Measurements from ENCODE around the gene SRGAP1.
"Not testable (repeated sequence)": the region's sequence is repeated elsewhere in the genome, so short reads cannot be mapped to it uniquely, and the experiment has no call there.

Gene SRGAP1

DNA sequence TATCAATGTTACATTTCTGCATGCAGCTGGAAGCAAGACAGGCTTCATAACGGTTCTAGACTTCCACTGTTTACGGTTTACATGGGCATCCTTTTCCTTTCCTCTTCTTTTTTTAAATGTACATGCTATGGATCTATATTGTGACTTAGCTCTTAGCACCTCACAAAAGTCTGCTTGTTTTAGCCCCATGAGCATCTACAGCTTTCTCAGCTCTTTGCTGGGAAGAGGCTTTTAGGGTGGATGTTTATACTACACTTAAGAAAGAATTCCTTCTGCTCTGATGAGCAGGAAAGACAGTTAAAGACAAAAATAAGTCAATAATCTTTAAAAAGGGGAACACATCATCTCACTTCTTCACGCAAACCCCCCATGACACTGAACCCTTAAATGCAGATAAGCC is 326.2 kb downstream of the SRGAP1 start:
- DNase-seq (ENCODE audit: low read depth): no peak

- no peak for DNase-seq (ENCODE audit: low read depth)
These were observed 327.2 kb downstream of the SRGAP1 start for GRCh38 chr12:64171715-64172114.

- no peak for DNase-seq (ENCODE audit: low read depth)
These were observed 327.9 kb downstream of the SRGAP1 start for GRCh38 chr12:64172143-64172970.

GRCh38 chr12:64173456-64173855 is 329.0 kb downstream of the SRGAP1 start:
- no peak for DNase-seq (ENCODE audit: low read depth)

DNA sequence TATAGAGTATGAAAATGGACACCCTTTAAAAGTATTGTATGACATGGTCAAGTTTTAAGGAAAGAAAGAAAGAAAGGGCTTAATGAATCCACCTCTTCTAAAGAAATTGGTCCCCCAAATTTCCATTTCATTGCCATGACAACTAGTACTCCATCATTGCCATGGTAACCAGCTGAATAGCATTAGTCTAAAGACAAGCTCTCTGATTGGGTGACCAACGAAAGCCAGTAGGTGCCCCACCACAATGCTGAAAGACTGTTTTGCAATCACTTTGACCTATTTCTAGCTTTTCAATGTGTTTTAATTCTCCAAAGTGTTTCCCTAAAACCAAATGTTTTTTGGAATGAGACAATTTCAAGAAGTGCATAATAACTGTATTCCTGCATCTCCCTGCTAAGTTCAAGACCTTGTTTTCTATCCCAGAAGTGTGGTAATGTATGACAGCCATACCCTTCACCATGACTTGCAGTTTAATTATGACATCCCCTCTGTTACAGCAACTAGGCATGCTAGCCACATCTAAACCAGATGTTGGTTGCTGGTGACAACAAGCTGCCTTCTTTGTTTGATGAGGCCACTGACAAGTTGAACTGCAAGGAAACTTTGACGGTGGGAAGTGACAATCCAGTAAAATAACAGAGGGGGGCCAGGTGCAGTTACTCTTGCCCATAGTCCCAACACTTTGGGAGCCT is 330.9 kb downstream of the SRGAP1 start:
- DNase-seq (ENCODE audit: low read depth): no peak

DNA sequence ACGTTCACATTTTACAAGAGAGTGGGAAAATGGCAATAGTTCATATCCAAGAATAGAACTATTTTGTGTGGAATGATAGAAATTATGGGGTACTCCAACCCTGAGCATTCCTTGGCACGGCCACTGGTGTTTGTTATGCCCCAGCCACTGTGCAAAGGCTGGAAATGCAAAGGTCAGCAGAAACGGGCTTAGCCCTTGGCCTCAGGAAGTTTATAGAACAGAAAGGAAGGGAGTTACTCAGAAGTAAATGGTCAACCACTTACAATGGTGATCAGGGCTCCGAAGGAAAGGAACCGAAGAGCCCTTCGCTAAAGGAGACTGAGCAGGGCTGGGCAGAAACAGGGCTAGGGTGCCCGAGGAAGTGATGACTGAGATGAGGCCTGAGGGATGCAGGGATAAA is 332.5 kb downstream of the SRGAP1 start:
- DNase-seq (ENCODE audit: low read depth): no peak

GRCh38 chr12:64178122-64178521 is 333.6 kb downstream of the SRGAP1 start:
- no peak for DNase-seq (ENCODE audit: low read depth)

- DNase-seq (ENCODE audit: low read depth): no peak
These were observed 336.5 kb downstream of the SRGAP1 start for GRCh38 chr12:64180951-64181350.

GRCh38 chr12:64181430-64182291 is 337.2 kb downstream of the SRGAP1 start:
- no peak for DNase-seq (ENCODE audit: low read depth)

DNA sequence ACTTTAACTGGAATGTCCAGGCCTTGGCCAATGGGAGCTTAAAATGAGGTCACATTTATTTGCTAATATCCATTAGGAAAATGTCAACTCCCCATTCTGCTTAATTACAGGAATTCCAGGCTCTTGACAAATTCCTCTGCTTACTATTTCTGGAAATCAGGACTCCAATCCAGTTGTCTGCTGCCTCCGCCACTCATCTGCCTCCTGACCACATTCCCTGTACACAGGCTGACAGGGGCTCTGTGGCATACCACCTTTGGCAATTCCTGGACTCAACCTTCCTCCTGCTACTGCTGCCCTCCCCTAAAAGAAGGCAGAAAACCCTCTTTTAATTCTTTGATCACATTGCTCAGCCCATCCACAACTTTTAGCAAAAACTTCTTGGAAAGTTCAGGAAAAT is 339.7 kb downstream of the SRGAP1 start:
- no peak for DNase-seq (ENCODE audit: low read depth)

DNA sequence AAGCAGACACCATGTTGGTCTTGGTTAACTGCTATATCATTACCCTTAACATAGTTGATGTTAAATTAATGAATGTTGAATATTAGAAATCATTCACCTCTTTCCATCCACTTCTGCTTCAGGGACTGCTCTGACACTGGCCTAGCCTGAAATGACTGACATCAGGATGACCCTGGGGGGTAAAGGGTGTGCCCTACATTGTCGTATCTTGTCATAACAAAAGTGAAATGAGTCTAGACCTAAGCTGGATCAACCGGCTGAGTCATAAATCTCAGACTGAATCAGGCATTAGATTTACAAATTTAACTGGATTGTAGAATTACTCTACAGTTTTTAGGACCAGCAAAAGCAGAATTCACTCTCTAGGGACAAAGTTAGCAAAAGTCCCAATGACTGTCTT is 342.3 kb downstream of the SRGAP1 start:
- DNase-seq (ENCODE audit: low read depth): no peak

GRCh38 chr12:64187370-64187769 is 342.9 kb downstream of the SRGAP1 start:
- no peak for DNase-seq (ENCODE audit: low read depth)

- DNase-seq (ENCODE audit: low read depth): no peak
These were observed 343.3 kb downstream of the SRGAP1 start for GRCh38 chr12:64187794-64188193.

- DNase-seq (ENCODE audit: low read depth): no peak
These were observed 345.0 kb downstream of the SRGAP1 start for GRCh38 chr12:64189530-64189929.

DNA sequence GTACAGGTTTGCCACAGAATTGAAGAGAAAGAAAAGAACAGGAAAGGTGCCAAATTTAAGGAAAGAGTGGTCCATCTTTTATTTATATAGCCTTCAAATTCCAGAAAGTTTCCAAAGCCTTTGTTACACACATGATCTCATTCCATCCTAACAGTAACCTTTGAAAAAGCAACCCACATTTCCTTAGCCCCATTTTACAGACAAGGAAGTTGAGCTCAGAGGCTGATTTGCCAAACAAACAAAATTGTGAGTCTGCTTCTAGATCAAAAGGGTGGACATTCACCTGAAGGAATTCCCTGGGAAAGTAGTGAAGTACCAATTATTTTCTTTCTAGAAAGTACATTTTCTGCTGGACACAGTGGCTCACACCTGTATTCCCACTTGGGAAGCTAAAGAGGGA is 345.6 kb downstream of the SRGAP1 start:
- DNase-seq (ENCODE audit: low read depth): no peak

- DNase-seq (ENCODE audit: low read depth): no peak
These were observed 348.3 kb downstream of the SRGAP1 start for GRCh38 chr12:64192644-64193444.

- no peak for DNase-seq (ENCODE audit: low read depth)
These were observed 349.4 kb downstream of the SRGAP1 start for GRCh38 chr12:64193931-64194330.

DNA sequence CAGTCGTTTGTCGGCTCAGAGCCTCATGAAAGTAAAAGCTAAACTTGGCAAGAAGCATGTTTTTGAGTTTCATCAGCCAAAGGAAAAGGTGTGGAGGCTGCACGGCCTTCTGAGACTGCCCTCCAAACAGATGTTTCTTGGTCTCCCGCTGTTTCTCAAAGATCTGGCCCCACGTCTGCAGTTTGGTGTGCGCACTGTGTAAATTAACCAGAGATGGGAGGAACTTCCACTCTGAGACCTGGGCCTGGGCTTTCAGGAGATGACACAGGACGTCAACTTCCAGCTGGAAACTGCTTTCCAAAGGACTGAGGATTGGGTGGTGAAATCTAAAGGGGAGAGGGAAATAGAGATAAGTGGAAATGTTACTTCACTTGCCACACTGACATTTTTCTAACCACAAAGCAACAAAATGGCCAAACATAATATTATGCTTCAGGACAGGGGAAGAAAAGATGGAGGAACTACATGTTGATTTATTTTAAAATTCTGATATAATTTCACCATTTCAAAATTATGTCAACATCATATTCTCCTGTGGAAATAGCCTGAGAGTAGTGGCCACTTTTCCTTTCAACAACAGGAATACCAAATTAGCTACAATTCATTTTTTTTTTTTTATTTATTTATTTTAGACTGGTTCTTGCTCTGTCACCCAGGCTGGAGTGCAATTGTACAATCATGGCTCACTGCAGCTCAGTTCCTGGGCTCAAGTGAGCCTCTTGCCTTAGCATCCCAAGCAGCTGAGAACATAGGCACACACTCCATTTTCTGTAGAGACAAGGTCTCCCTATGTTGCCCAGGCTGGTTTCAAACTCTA is 350.0 kb downstream of the SRGAP1 start:
- DNase-seq (ENCODE audit: low read depth): no peak

- DNase-seq (ENCODE audit: low read depth): not testable (repeated sequence)
These were observed 351.3 kb downstream of the SRGAP1 start for GRCh38 chr12:64195841-64196240.

DNA sequence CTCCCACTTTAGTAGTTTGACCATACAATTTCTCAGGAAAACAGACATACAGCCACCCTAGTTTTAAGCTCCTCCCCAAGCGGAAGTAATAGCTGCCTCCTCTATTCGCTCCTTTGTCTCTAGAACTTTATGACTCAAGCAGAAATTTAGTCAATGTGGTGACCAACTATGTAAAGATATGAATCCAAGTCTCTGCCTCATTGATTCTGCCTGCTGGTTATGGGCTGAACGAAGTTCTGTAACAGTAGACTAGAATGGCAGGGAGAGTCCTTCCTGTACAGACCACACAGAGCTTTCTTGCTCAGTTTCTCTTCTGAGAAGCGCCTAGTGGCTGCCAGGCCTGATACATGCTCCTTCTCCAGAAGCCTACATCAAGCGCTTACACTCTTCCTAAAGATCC is 358.5 kb downstream of the SRGAP1 start:
- DNase-seq (ENCODE audit: low read depth): no peak

DNA sequence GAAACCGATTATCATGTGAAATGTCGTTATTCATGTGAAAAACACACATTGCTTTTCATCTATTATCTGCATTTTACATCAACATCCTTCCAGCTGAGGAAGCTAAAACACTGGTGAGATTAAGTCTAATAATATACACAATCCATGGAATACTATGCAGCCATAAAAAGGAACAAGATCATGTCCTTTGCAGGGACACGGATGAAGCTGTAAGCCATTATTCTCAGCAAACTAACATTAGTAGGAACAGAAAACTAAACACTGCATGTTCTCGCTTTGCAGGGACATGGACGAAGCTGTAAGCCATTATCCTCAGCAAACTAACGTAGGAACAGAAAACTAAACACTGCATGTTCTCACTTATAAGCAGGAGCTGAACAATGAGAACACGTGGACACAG is 359.3 kb downstream of the SRGAP1 start:
- no peak for DNase-seq (ENCODE audit: low read depth)

All from CMK (cell line).